AG08396 (cell line): ENCODE results near the gene SPECC1L.

Experiments
- DNase-seq: peaks from one replicate; pipeline ENCODE4 v3.0.0; 2012; ENCODE audit warnings: low spot score, mixed read lengths

The SPECC1L gene

DNA sequence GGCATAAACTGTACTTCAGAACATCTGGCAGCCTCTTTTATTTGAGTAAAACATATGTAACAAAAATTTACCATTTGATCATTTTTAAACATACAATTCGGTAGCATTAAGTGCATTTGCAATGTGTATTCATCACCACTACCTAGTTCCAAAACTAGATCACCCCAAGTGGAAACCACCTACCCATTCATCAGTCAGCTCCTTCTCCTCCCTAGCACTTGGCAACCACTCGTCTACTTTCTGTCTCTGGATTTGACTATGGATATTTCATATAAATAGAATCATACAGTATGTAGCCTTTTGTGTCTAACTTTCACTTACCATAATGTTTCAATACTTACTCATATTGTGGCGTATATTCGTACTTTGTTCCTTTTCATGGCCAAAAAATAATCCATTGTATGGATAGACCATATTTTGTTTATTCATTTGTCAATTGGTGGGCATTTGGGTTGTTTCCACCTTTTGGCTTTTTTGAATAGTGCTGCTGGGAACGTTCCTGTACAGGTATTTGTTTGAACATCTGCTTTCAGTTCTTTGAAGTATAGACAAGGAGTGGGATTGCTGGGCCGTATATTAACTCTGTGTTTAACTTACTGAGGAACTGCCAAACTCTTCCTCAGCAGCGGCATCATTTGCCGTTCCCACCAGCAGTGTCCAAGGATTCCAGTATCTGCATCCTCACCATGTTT is 129.5 kb downstream of the SPECC1L start:
- DNase-seq = no peak

DNA sequence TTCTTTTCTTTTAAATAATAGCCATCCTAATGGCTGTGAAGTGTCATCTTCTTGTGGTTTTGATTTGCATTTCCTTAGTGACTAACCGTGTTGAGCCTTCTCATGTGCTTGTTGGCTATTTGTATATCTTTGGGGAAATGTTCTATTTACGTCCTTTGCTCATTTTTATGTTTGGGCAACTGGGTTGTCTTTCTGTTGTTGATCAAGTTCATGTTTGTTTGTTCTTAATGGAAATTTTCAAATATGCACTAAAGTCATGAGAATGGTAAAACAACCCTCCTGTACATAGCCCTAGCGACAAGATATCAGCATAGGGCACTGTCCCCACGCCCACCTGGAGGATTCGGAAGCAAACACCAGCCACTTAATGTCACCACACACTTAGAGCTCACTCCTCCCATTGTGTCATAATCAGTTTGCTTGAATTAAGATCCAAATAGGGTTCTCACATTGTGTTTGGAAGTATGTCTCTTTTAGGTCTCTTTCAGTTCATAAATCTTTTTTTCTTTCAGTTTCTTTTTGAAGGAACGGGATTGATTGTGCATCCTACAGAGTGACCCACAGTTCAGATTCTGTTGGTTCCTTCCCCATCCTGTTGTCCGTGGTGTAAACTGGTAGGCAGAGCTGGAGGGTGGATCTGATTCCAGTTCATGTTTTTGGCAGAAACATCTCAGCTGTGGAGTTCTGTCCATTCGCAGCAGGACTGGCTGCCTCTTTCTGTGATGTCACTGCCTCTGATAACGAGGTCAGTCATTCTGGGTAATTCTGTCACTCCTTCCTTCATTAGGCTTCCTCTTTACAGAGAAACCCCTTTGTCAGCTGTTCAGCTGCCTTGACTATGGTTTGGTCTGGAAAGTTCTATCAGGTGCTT is 130.3 kb downstream of the SPECC1L start:
- no peak for DNase-seq

DNA sequence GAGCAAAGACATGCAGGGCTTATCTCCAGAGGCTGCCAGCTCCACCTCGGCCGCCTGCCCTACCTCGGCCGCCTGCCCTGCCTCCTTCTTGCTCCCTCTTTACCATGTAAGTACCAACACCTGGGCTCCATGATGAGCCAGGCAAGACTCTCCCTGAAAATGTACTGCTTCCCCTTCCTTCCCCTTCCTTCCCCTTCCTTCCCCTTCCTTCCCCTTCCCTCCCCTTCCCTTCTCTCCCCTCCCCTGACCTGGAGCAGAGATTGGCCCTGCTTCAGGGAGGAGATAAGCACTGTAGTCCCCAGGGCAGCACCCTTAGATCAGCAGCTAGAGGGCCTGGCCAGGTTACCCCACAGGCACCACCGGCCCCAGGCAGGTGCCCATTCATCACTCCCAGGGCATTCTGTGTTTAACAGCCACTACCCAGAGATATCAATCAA is 131.3 kb downstream of the SPECC1L start:
- no peak for DNase-seq

- peak; percentile 77 for DNase-seq
Measured at GRCh38 chr22:24402460-24403192, 132.0 kb downstream of the SPECC1L start.

DNA sequence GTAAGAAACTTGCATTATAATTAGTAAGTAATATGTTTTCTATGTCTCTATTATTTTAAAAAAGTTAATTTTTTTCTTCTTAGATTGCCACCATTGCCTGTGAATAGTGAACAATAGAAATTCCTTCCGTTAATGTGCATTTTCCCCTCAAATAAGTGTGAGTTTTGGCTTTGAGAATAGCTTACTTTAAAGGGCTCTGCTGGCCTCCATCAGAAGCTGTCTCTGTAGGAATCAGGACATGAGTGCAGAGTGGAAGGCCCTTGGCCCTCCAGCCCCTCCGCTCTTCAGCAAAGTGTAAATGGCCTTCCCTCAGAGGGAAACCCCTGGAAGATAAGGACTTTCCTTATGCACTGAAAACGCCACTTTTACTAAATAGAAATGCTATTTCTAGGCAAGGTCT is 132.7 kb downstream of the SPECC1L start:
- DNase-seq = no peak

DNA sequence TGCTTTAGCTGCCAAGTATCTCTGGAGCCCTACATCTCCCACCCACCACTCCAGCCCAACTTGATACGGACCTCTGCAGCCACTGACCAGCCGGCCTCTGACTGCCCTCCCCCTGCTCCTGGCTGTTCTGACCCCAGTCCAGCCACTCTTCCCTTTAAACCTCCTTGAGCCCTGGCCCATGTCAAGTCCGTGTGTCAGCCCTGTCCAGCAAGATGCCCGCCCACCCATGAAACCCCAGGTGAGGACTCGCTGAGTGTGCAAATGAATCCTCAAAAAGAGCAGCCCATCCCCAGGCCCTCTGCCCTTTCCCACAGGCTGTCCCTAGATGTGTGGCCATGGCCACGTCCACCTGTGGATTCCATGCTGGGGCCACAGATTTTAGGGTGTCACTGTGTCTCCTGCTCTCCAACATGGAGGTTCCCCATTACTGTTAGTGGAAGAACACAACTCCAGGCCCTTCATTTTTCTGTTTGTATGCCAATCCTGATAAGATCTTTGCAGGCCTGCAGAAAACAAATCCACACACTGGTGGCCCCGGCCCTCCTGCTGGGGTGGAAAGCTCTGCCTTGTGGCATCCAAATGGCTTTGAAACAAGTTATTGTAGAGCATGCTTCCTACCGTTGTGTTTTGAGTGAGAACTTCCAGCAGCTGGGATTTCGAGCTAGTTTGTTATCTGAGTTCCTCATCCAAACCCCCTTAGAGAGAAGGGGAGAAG is 134.1 kb downstream of the SPECC1L start:
- DNase-seq = no peak

DNA sequence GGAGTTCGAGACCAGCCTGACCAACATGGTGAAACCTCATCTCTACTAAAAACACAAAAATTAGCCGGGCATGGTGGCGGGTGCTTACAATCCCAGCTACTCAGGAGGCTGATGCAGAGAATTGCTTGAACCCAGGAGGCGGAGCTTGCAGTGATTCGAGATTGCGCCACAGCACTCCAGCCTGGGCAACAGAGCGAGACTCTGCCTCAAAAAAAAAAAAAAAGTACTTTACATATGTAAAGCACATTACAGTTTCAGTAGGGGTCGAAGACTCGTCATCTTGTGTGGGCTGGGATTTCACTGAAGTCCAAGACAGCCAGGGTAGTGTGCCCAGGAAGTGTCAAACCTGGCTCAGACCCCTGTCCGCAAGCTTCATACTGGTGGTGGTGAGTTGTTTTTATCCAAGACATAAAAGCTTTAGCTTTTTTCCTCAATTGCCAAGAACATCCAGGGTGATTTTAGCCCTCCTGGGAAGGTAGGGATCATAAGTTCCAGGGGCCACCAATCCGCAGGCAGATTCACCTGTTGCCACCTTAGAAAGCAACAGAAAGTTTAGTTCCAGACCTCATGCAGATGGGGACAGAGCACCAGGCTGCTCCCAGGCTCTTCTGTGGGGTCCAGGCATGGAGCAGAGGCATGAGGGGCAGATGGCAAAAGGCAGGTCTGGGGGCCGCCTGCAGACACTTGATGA is 135.1 kb downstream of the SPECC1L start:
- DNase-seq = no peak

- DNase-seq = no peak
Measured at GRCh38 chr22:24406322-24407277, 136.0 kb downstream of the SPECC1L start.

DNA sequence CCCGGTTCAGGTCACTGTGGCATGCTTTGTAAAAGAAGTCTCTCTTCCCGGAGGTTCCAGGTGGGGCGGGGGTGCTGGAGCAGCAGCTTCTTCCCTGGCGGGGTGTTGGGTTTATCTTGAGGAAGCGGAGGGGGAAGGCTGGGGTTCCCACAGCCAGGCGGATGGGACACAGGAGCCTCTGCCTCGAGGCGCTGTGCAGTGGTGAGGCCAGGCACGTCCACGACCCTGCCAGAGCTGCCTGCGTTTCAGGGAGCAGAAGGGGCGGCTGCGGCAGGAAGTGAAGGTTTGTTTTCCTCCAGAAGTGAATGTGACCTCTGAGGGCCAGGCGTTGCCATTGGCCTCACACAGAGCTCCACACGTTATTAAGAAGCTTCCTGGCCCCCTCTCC is 136.6 kb downstream of the SPECC1L start:
- no peak for DNase-seq

- DNase-seq = no peak
Measured at GRCh38 chr22:24407884-24408283, 137.3 kb downstream of the SPECC1L start.

DNA sequence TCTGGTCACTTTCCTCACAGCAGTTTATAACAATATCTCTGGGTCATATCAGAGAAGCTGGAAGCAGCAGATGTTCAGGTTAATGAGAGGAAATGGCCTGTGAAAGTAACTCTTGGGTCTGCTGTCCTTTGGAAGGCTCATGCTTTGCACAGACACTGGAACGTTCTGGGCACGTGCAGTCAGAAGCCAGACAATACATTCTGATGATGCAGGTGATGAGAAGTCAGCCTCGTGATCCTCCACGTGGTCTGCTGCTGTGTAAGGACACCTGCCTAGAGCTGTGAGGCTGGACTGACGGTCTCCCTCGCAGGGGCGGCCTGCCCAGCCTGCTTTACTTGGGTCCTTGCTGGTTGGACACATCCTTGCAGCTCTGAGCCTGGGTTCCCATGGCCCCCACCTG is 138.0 kb downstream of the SPECC1L start:
- DNase-seq = no peak

DNA sequence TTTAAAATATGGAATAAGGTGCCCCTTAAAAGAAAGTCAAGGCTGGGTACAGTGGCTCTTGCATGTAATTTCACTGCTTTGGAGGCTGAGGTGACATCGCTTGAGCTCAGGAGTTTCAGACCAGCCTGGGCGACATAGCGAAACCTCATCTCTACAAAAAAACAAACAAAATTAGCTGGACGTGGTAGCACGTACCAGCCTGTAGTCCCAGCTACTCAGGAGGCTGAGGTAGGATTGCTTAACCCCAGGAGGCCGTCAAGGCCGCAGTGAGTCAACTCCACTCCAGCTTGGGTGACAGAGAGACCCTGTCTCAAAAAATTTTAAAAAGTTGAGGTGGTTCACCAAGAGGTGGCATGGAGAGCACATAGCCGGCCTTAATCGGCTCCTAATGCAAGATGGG is 139.1 kb downstream of the SPECC1L start:
- DNase-seq = no peak

DNA sequence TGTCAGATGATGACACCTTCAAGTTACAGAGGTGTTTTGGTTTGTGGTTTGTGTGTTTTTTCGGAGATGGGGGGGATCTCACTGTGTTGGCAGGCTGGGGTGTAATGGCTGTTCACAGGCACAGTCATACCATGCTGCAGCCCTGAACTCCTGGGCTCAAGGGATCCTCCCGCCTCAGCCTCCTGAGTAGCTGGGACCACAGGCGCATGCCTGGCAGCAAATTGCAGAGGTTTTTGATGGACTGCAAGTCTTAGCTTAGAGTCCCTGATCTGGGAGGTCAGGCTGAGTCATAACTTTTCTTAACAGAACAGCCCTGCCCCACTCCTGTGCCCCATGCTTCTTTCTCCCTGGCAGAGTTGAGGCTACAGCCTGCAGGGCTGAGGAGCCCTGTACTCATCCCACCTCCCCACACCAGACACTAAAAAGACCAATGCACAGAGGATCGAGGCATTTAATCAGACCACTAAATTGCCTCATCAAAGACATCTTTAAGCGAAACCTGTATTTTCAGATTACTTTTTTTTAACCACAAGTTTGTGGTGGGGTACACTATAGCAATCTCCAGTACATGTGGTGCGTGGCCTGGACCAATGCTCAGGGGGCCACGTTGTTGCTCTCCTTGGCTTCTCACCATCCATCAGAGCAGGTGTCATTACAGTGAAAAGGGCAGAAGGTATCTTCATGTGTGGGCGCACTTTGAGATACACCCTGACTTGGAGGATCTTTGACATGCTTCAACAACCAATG is 139.7 kb downstream of the SPECC1L start:
- DNase-seq = peak; percentile 72

DNA sequence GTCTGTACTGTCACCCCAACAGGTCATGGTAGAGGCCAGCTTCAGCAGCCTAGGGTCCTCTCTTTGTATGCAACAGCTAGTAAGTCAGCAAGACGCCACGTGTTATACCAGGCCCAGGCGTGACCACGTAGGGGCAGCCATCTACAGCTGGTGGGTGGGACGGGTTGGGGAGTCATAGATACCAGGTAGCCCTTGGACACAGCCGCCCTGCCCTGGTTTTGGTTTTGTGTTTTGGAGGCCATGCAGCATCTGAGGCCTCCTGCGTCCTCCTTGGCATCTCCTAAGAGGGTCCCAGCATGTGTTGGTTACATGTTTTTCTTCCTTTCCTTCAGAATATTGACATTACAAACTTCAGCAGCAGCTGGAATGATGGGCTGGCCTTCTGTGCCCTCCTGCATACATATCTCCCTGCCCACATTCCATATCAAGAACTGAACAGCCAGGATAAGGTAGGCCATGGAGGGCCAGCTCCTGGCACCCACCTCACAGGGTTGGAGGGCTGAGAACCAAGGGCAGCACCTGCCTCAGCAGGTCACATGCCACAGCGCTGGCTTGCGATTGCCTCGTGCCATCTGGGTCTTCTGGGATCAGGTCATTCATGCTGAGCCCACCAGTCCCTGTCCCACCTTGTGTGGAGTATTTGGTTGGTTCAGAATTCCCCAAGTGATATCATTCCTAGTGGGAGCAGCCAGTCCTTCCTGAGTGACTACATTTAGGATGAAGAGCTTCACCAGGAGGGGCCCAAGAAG is 140.8 kb downstream of the SPECC1L start:
- no peak for DNase-seq

- no peak for DNase-seq
Measured at GRCh38 chr22:24412274-24412673, 141.6 kb downstream of the SPECC1L start.

DNA sequence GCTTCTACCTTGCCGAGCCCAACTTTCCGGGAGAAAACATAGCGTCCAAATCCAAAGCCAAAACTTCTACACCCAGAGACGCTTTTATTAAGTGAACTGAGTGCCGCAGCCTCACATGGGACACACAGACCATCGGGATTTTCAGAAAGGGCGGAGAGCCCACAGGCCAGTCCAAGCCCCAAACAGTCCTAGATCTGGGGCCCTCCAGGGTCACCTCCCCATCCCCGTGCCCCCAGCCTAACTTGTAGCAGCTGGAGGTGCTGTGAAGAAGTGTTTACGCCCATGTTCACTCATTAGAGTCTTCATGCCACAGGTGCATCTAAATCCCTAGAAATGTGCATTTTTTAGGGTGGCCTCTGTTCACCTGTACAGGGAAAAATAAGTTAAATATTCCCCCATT is 142.6 kb downstream of the SPECC1L start:
- DNase-seq = no peak

- no peak for DNase-seq
Measured at GRCh38 chr22:24413736-24414385, 143.2 kb downstream of the SPECC1L start.

GRCh38 chr22:24414523-24414922 is 143.9 kb downstream of the SPECC1L start:
- no peak for DNase-seq
